ENCODE data around the gene NUMB.

DNA sequence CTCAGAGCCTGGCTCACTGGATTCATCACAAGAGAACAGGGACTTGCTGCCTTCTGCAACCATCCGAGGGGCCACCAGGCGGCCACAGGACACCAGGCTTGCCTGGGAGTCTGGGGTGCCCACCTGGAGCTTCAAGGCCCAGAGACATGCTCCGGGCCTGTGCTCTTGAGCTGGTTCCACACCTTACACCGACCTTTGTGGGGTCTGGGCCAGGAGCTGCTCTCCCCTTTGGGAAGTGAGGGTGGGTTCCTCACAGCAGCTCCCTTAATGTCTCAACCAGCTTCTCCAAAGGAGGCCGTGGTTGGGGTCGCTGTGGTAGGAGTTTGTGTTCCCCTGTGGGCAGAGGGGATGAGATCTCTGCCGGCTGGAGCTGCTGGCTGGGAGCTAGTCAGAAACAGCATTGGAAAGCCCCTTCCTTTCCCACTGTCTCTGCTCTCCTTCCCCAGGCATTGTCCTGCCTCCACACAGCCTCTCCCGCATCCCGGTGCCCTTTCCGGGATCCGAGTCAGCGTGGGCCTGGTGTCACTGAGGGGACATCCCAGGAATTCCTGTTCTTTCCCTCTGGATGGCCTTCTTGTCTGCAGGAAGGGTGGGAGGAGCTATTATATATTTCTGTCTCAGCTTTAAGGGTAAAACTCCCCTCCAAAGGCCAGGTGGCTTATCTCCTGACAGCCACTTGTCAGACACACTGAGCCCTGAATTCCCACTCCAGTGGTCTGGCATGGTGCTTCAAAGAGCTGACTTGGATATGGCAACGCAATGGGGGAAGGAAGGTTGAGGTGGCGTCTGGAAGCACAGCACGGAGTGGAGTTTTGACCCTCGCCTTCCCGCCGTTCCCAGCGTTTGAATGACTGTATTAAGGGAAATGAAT lies 226.1 kb downstream of the NUMB start:
- no peak for TF ChIP-seq TAF1 (IDR thresholded peaks at IDR 0.05; ENCODE audit: low read depth)
- no peak for TF ChIP-seq RAD21 (conservative IDR thresholded peaks at IDR 0.05)
- no peak for TF ChIP-seq MXI1 (conservative IDR thresholded peaks at IDR 0.05; ENCODE audit: poor library complexity, severe bottlenecking)
- TF ChIP-seq, protein P1, sequence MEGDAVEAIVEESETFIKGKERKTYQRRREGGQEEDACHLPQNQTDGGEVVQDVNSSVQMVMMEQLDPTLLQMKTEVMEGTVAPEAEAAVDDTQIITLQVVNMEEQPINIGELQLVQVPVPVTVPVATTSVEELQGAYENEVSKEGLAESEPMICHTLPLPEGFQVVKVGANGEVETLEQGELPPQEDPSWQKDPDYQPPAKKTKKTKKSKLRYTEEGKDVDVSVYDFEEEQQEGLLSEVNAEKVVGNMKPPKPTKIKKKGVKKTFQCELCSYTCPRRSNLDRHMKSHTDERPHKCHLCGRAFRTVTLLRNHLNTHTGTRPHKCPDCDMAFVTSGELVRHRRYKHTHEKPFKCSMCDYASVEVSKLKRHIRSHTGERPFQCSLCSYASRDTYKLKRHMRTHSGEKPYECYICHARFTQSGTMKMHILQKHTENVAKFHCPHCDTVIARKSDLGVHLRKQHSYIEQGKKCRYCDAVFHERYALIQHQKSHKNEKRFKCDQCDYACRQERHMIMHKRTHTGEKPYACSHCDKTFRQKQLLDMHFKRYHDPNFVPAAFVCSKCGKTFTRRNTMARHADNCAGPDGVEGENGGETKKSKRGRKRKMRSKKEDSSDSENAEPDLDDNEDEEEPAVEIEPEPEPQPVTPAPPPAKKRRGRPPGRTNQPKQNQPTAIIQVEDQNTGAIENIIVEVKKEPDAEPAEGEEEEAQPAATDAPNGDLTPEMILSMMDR (IDR thresholded peaks at IDR 0.05; ENCODE audit: poor library complexity, severe bottlenecking), result no peak
- no peak for TF ChIP-seq EP300 (conservative IDR thresholded peaks at IDR 0.05; ENCODE audit: poor library complexity, severe bottlenecking)
- no peak for TF ChIP-seq EZH2 (IDR thresholded peaks at IDR 0.05; ENCODE audit: borderline replicate concordance, insufficient read depth, low read length, poor library complexity, severe bottlenecking)
- TF ChIP-seq SMC3 (conservative IDR thresholded peaks at IDR 0.05; ENCODE audit: poor library complexity), result no peak
